Gastrocnemius medialis (tissue), 4 donors: Measurements from ENCODE around the gene GPRC5C.

Source experiments
- POLR2A ChIP-seq, 2 donors: fragments of 450-650 bp; IDR thresholded peaks; one replicate each; pipeline ENCODE4 v1.6.1; 2017; ENCODE audit warnings: antibody characterized with exemption in 2 of 2, mild to moderate bottlenecking in 2 of 2, moderate library complexity in 2 of 2
- TF ChIP-seq, protein P1 (sequence below), 5 experiments: fragments of 450-650 bp in 3 of 5; fragments of 200-600 bp in 2 of 5; sonication (generic) in 2 of 5; IDR thresholded peaks in 4 of 5; conservative IDR thresholded peaks in 1 of 5; 1 replicate in 4 of 5; 2 replicates in 1 of 5; pipeline ENCODE4 v1.5.1; 2016 to 2019; ENCODE audit warnings: antibody characterized with exemption in 5 of 5, mild to moderate bottlenecking in 3 of 5, moderate library complexity in 3 of 5

DNA sequence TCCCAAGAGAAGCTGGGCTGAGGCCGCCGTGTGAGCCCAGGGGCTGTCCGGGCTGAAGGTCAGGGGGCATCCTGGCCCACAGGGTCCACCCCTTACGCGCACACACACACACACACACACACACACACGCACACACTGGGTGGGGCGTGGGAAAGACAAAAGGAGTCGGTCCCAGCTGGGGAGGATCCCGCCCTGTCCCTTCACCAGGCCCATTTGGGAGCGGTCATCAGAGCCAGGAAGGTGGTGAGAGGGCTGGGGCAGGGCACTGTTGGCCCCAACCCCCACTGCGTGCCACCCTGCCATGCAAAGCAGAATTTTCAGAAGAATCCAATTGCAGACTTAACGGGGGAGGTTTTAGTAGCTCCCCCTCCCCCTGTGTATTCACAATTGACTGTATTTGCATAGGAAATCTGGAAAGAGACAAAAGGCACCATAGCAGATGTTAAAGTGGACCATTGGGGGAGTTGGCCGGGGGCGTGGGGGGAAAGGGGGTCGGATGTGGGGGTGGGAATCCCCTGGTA lies 23.2 kb downstream of the GPRC5C start:
- TF ChIP-seq, protein P1, sequence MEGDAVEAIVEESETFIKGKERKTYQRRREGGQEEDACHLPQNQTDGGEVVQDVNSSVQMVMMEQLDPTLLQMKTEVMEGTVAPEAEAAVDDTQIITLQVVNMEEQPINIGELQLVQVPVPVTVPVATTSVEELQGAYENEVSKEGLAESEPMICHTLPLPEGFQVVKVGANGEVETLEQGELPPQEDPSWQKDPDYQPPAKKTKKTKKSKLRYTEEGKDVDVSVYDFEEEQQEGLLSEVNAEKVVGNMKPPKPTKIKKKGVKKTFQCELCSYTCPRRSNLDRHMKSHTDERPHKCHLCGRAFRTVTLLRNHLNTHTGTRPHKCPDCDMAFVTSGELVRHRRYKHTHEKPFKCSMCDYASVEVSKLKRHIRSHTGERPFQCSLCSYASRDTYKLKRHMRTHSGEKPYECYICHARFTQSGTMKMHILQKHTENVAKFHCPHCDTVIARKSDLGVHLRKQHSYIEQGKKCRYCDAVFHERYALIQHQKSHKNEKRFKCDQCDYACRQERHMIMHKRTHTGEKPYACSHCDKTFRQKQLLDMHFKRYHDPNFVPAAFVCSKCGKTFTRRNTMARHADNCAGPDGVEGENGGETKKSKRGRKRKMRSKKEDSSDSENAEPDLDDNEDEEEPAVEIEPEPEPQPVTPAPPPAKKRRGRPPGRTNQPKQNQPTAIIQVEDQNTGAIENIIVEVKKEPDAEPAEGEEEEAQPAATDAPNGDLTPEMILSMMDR (IDR thresholded peaks at IDR 0.05 in 4 of 5, conservative IDR thresholded peaks at IDR 0.05 in 1 of 5): no peak
- TF ChIP-seq POLR2A (IDR thresholded peaks at IDR 0.05): no peak
